RWPE1 (cell line): ENCODE data around the gene PHLDA3.

Experiments
- CTCF ChIA-PET: fragments of 350-600 bp; sonication (Branson Sonifier 250); formaldehyde crosslinking; extraction: SDS; loops from one replicate; lab custom pipeline; 2021; lab: Yijun Ruan, JAX
- POLR2A ChIA-PET: fragments of 400-600 bp; formaldehyde crosslinking; extraction: SDS; loops from one replicate; lab custom pipeline; 2020; ENCODE audit warnings: antibody characterized with exemption; ENCODE audit not compliant: low non-redundant PET; lab: Yijun Ruan, JAX
- DNase-seq: peaks from one replicate; pipeline ENCODE4 v3.0.0; 2012; ENCODE audit warnings: low spot score
- H3K27ac ChIP-seq: fragments of 450-650 bp; 2 replicates; pipeline ENCODE4 v1.5.1; 2017
- TF ChIP-seq, protein P1 (sequence below): fragments of 450-650 bp; conservative IDR thresholded peaks from 2 replicates; pipeline ENCODE4 v1.5.1; 2017; ENCODE audit warnings: low read depth, mild to moderate bottlenecking

Gene PHLDA3

DNA sequence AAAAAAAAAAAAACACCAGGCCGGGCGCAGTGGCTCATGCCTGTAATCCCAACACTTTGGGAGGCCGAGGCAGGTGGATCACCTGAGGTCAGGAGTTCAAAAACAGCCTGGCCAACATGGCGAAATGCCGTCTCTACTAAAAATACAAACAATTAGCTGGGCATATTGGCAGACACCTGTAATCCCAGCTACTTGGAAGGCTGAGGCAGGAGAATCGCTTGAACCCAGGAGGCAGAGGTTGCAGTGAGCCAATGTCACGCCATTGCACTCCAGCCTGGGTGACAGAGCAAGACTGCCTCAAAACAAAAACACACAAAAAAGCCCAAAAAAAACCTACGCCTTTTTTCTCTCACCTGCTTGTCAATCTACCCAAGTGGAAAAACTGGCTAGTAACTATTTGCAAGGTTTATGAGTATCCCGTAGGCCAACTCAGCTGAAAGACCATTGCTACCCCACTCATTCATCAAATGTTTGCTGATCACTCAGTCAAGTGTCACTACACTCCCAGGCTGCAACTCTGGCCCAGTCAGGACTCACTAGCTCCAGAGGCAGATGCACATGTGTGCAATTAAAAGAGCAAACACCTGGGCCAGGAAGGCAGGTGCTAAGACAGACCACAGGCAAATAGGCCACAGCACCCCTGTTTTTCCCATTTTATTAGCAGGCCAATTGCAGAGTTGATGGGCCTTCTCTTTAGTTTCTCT is 36.0 kb upstream of the PHLDA3 start:
- TF ChIP-seq, protein P1, sequence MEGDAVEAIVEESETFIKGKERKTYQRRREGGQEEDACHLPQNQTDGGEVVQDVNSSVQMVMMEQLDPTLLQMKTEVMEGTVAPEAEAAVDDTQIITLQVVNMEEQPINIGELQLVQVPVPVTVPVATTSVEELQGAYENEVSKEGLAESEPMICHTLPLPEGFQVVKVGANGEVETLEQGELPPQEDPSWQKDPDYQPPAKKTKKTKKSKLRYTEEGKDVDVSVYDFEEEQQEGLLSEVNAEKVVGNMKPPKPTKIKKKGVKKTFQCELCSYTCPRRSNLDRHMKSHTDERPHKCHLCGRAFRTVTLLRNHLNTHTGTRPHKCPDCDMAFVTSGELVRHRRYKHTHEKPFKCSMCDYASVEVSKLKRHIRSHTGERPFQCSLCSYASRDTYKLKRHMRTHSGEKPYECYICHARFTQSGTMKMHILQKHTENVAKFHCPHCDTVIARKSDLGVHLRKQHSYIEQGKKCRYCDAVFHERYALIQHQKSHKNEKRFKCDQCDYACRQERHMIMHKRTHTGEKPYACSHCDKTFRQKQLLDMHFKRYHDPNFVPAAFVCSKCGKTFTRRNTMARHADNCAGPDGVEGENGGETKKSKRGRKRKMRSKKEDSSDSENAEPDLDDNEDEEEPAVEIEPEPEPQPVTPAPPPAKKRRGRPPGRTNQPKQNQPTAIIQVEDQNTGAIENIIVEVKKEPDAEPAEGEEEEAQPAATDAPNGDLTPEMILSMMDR = no peak
- ChIA-PET CTCF (interaction anchor here (0.5 to 14.7 kb wide), 5 partner anchors 16 to 70 kb away, joined by 4 to 464 read pairs (median 5); no protein-coding TSS in a partner anchor), POLR2A (interaction anchor here (0.7 to 1.8 kb wide), 5 partner anchors 9 to 238 kb away, joined by 3 to 6 read pairs (median 4); no protein-coding TSS in a partner anchor)
- no peak for DNase-seq
- H3K27ac ChIP-seq = peak overlapping the region; percentile 92

DNA sequence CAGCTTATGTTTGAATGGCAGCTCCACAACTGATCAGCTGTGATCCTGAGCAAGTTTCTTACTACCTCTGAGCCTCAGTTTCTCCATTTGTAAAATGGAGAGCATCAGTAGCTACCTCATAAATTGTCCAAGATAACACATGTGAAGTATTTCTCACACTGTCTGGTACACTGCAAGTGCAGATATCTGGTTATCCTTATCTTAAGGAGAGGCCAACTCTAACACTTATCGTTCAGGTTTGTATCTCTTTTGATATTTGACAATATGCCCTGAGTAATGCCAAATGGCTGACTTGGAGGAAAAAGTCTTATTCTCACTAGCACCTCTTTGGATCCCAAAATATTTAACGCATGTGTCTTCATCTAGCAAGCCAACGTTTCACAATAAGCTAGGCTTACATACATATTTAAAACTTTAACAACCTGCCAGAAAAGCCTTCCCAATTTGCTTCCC is 35.2 kb upstream of the PHLDA3 start:
- POLR2A ChIA-PET = interaction anchor here (0.7 to 0.8 kb wide), 2 partner anchors 13 to 237 kb away, joined by 3 read pairs; no protein-coding TSS in a partner anchor
- CTCF ChIA-PET = interaction anchor here (0.6 to 3.9 kb wide), 6 partner anchors 8 to 69 kb away, joined by 3 to 33 read pairs (median 6); no protein-coding TSS in a partner anchor
- peak overlapping the region; percentile 92 for H3K27ac ChIP-seq
- TF ChIP-seq, protein P1 = no peak
- no peak for DNase-seq

GRCh38 chr1:201503397-201504176 is 34.6 kb upstream of the PHLDA3 start:
- H3K27ac ChIP-seq = peak overlapping the region; percentile 79
- TF ChIP-seq, protein P1 = no peak
- ChIA-PET CTCF (interaction anchor here (0.6 to 3.9 kb wide), 9 partner anchors 9 to 195 kb away, joined by 3 to 33 read pairs (median 5); no protein-coding TSS in a partner anchor), POLR2A (interaction anchor here (0.6 to 0.8 kb wide), 2 partner anchors 14 to 42 kb away, joined by 3 to 4 read pairs; no protein-coding TSS in a partner anchor)
- peak; percentile 93 for DNase-seq

GRCh38 chr1:201502511-201502857 is 33.5 kb upstream of the PHLDA3 start:
- CTCF ChIA-PET = interaction anchor here (0.5 to 3.9 kb wide), 10 partner anchors 10 to 412 kb away, joined by 3 to 33 read pairs (median 3); no protein-coding TSS in a partner anchor

DNA sequence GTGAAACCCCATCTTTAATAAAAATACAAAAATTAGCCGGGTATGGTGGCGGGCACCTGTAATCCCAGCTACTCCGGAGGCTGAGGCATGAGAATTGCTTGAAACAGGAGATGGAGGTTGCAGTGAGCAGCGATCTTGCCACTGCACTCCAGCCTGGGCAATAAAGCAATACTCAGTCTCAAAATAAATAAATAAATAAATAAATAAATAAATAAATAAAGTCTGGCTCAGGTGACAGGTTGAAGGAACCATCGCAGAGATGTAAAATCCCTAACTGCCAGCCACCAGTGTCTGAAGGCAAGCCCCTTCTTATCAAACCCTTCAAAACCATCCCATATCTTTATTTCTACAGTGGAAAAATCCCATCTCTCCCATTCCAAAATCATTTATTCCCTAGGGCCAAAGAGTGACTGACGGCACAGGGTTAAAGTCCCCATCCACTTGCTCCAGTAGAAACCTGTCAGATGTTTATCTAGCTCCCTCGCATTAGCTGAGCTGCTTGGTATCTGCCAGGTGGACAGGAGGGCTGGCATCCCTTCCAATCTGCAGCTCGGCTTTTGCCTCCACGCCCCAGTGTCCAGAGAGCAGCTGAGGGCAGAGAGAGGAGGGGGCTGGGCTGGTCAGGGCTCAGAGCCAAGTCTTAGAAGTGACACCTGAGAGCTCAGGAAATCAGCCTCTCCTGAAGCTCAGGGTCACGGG is 33.0 kb upstream of the PHLDA3 start:
- TF ChIP-seq, protein P1 = no peak
- CTCF ChIA-PET = interaction anchor here (0.5 to 3.9 kb wide), 8 partner anchors 11 to 412 kb away, joined by 3 to 33 read pairs (median 3); no protein-coding TSS in a partner anchor

More at GRCh38 chr1:201502511-201502857, 33.5 kb upstream of the PHLDA3 start:
- TF ChIP-seq, protein P1 = no peak
- peak overlapping the region; percentile 79 for H3K27ac ChIP-seq
- POLR2A ChIA-PET = interaction anchor here (0.8 to 1.2 kb wide), 2 partner anchors 13 to 20 kb away, joined by 3 read pairs; no protein-coding TSS in a partner anchor
- DNase-seq = no peak

More for the DNA sequence above, 33.0 kb upstream of the PHLDA3 start:
- peak overlapping the region; percentile 79 for H3K27ac ChIP-seq
- POLR2A ChIA-PET = interaction anchor here (0.8 to 1.2 kb wide), 2 partner anchors 12 to 20 kb away, joined by 3 read pairs; no protein-coding TSS in a partner anchor
- DNase-seq = no peak
